CD4-positive, alpha-beta T cell treated with Interleukin-1 beta for 1 hour (primary cell): ENCODE data around the gene GPR156.
"Not testable (repeated sequence)": the region's sequence is repeated elsewhere in the genome, so short reads cannot be mapped to it uniquely, and the experiment has no call there.

Experiments used
- DNase-seq, 2 donors: peaks; one replicate each; pipeline ENCODE4 v3.0.0-alpha.2; 2020 to 2022

GPR156 gene

DNA sequence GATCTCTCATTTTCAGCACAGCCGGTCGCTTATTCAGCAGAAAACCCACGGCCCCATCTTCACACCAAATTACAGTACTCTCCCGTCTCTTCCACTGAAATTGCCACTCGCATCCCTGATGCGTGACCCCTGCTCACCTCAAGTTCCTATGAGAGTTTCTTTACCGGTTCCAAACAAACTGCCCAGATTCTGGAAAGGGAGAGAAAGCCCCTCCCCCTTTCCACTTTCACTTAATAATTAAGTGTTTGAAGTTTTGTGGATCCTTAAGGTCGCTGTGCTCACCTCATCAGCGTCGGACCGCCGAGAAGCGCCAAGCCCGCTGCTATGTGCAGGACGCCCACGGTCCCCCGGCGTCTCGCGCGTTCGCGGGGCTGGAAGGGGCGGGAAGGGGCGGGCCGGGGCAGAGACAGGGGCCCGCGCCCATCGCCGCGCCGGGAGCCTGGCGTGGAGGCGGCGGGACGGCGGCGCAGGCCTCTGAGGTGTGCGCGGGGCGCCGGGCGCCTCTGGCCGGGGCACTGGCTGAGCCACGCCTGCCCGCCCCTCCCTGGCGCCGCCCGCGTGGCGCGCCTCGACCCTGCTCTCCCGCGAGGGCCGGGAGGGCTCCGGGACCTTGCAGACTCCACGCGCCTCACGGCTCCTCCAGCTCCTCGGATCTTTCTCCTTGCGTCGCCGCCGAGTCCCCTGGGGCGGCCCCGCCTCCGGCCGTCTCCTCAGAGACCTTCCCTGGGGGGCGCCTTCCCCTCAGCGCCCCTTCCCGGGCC, at the start of gene GPR156:
GPR156 (minus strand) TSS at position 476 of the 761 bp plus-strand sequence. CDS start 41,124 bp downstream, outside the sequence.
- no peak for DNase-seq

DNA sequence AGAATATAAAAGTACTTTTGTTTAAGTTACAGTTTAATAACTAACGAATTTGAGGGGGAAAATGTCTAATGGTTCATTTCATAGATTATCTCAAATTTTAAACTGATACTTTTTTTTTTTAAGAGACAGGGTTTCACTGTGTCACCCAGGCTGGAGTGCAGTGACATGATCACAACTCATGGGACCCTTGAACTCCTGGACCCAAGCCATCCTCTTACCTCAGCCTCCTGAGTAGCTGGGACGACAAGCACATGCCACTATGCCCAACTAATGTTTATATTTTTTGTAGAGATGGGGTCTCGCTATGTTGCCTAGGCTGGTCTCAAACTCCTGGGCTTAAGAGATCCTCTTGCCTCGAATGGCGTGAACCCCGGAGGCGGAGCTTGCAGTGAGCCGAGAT, 47.6 kb upstream of the GPR156 start:
- DNase-seq, result no peak

- no peak for DNase-seq
Measured at GRCh38 chr3:120331076-120331475, 46.1 kb upstream of the GPR156 start.

DNA sequence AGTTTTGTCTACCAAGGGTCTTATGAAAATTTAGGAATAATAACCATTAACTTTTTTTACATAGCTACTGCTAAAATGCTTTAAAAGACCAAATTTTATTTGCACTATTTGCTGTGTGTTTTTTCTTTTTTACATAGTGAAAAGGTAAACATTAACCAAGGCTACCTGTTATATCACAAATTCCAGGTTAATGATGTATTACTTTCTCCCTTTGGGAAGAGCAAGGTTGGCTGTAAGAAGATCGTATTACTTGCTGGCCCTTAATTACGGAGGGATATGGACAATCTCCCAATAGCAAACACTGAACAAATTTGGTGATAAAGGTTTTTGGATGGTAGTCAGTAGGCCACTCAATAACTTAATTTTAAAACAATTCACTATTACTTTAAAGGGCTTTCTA, 41.8 kb upstream of the GPR156 start:
- no peak for DNase-seq

- no peak for DNase-seq
Measured at GRCh38 chr3:120324190-120324589, 39.2 kb upstream of the GPR156 start.

- DNase-seq, result not testable (repeated sequence)
Measured at GRCh38 chr3:120323761-120324160, 38.7 kb upstream of the GPR156 start.

DNA sequence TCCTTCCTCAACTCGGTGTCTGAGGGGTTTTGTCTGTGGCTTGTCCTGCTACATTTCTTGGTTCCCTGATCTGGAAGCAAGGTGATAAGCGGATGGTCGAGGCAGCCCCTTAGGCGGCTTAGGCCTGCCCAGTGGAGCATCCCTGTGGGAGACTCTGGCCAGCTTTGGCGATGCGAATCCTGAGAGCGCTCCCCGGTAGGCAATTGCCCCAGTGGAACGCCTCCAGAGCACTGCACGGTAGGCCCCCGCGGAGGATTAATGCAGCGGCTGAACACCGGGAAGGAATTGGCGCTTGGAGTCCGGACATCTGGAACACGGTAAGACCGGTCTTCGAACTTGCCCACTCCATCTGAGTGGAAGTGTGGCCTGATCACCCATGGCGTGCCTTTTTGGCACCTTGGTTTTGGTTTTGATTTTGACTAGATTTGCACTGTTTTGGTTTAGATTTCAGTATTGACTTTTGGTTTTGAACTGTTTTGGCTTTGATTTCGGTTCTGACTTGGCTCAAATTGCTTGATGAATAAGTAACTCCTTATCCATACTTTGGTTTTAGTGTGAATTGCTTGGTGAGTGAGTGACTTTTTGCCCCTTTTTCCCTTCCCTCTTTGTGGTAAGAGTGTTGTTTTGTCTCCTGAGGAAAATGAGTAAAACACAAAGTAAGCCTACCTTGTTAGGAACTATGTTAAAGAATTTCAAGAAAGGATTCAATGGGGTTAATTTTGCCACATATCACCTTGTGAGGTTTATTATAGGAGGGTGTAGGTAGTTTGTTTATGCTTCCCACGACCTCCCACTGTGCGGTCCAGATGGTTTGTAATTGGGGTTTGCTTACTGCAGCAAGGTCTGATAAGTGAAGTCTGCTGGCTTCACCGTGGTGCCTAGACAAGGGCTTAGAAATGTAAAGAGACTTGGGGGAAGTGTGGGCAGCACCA, 27.1 kb upstream of the GPR156 start:
- DNase-seq, result no peak

- no peak for DNase-seq
Measured at GRCh38 chr3:120306519-120307455, 21.8 kb upstream of the GPR156 start.

- DNase-seq, result no peak
Measured at GRCh38 chr3:120304616-120305015, 19.6 kb upstream of the GPR156 start.

DNA sequence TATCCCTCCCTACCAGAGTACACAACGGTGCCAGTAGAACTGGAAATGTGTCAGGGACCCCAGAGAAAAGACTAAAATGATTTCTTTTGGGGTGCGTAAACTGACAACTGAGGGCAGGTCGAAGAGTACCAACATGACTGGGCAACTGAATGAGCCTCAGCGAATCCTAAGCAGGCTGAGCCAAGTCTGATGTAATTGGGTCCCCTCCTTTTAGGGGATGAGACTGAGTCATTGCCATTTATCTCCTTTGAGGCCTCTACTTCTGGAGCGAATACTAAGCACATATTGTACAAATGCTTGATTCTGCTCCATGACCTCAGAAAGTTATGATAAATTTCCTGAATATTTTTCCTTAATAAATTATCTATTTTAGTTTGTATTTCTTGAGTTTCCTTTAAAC, 17.3 kb upstream of the GPR156 start:
- no peak for DNase-seq

DNA sequence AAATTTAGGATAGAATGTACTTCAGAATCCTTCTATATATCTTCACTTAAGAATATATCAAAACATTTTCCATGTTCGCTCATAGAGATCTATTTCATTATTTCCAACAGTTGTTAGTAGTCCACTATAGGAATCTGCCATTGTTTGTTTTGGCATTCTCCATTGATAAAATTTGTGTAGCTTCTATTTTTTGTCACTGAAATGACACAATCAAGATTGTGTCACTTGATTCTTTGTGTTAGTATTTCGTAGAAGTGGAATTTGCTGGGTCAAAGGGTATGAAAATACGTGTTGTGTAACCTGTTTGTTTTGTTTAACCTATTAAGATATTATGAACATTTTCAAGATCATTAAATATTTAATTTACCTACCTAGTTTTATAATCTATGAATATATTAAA, 15.9 kb upstream of the GPR156 start:
- no peak for DNase-seq

- no peak for DNase-seq
Measured at GRCh38 chr3:120299403-120299802, 14.4 kb upstream of the GPR156 start.

GRCh38 chr3:120298996-120299395, 14.0 kb upstream of the GPR156 start:
- DNase-seq, result no peak

- not testable (repeated sequence) for DNase-seq
Measured at GRCh38 chr3:120291552-120291951, 6.5 kb upstream of the GPR156 start.

DNA sequence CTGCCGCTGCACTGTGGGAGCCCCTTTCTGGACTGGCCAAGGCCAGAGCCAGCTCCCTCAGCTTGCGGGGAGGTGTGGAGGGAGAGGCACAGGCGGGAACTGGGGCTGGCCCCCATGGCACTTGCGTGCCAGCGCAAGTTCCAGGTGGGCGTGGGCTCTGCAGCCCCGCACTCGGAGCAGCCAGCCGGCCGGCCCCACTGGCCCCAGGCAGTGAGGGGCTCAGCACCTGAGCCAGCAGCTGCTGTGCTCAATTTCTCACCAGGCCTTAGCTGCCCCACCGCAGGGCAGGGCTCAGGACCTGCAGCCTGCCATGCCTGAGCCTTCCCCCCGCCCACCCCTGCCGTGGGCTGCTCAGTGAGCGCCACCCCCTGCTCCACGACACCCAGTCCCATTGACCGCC, 4.6 kb upstream of the GPR156 start:
- no peak for DNase-seq

DNA sequence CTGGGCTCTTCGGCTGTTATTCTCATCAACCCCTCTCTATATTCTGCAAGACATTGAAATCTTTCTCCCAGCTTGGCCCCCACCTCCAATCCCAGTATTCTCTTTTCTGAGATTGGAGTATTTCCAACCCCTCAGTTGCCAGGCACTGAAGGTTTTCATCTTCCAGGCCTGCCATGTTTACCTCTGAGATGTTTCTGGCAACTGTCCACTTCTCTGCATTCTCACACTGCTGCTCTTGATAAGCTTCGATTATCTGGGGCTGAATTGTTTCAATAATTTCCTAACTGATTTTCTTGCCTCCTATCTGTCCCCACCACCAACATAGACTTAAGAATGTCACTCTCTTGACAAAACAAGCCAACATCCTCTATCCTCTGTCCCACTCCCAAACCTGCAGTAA, 1.4 kb upstream of the GPR156 start:
- DNase-seq, result no peak

GRCh38 chr3:120285508-120285841, 453 bp upstream of the GPR156 start:
- no peak for DNase-seq

- DNase-seq, result no peak
Measured at GRCh38 chr3:120281261-120281660, 3.8 kb downstream of the GPR156 start.

DNA sequence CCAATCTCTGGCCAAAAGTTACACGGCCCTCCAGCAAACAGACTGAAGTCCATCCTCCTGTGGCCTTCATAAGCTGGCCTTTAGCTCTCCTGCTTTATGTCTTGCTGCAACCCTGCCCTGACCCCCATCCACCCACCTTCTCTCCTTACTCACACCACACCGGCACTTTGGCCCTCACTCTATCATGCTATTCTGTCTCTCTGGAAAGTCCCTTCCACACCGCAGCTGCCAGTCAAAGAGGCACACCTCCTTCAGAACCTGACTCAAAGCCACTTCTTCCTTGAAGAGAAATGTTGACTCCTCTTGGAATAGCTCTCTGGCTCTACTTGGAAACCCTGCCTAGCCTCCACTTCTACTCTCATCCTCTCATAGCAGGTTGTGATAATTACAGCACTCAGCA, 4.5 kb downstream of the GPR156 start:
- DNase-seq, result no peak

GRCh38 chr3:120280026-120280425, 5.0 kb downstream of the GPR156 start:
- DNase-seq, result no peak

DNA sequence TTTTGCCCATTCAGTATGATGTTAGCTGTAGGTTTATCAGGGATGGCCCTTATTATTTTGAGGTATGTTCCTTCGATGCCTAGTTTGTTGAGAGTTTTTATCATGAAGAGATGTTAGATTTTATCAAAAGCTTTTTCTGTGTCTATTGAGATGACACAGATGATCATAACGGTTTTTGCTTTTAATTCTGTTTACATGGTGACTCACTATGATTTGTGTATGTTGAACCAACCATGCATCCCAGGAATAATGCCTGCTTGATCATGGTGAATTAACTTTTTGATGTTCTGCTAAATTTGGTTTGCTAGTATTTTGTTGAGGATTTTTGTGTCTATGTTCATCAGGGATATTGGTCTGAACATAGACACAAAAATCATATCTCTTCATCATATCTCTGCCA, 8.3 kb downstream of the GPR156 start:
- no peak for DNase-seq

DNA sequence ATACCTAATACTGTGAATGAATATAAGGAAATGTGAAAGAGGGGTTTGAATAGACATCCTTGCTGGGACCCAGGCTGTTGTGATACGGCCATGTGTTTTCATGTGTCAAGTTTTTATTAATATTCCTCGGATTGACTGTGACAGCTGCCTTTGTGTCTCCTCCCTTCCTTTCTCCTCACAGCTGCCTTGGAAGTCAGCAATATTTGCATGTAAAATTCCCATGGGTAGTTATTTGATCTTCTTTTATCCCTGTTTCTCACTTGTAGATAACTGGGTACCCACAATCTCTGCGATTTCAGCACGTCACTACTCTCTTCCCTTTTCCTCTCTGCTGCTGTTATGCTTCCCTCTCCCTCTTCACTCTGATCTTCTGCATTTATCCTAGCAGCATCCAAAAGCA, 9.4 kb downstream of the GPR156 start:
- DNase-seq, result no peak

GRCh38 chr3:120274739-120275167, 10.3 kb downstream of the GPR156 start:
- no peak for DNase-seq
